ENCODE results near the gene APLN.

DNA sequence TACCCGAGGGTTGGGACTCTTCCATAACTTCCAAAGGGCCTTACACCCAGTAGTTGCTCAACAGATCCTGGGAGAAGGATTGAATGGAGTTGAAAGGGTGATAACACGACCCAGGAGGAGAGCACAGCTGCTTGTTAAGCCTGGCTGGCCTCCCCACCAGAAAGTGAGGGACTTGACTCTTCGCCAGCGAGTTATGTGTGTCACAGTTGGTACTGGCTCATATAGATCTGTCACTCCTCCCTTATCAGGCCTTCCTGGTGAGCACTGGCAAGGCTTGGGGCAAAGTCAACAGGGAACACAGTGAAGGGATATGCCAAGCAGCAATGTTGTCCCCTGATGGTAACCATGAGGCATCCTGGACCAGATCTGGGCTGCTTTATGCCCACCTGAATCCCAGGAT is 35.8 kb downstream of the APLN start:
- TF ChIP-seq POLR2AphosphoS5 (IDR thresholded peaks at IDR 0.05; ENCODE audit: borderline replicate concordance, low read depth, low read length) (no peak), EZH2 (IDR thresholded peaks at IDR 0.05) (no peak)

All from SK-N-MC (cell line).